A549 (cell line): ENCODE results near the gene TMEM205. TPM values are rescaled to one million over a fixed set of nuclear protein-coding genes. Genes with fewer than 3 reads are reported as not detected.

Source experiments
- ATAC-seq, 2 experiments: fragments of 200-7000 bp in 1 of 2; fragments of >200 bp in 1 of 2; cut with Nextera tagmentation in 1 of 2; cut with Tn5 transposase in 1 of 2; 3 replicates each; pipeline versions ENCODE4 v1.8.0 to v1.9.1; 2018 to 2020; ENCODE audit warnings: mild to moderate bottlenecking in 1 of 2, moderate library complexity in 1 of 2
- CTCF ChIA-PET: fragments of 300-600 bp; sonication (Branson Sonifier 250); formaldehyde crosslinking; extraction: SDS; loops from one replicate; lab custom pipeline; 2021; ENCODE audit warnings: antibody characterized with exemption, inconsistent platforms; lab: Yijun Ruan, JAX
- POLR2A ChIA-PET: fragments of 350-600 bp; formaldehyde crosslinking; extraction: SDS; loops from one replicate; lab custom pipeline; 2021; ENCODE audit warnings: antibody characterized with exemption, inconsistent platforms; lab: Yijun Ruan, JAX
- DNase-seq, 2 experiments: peaks; one replicate each; pipeline versions ENCODE4 v3.0.0 to v3.0.0-alpha.2; 2011 to 2016; ENCODE audit warnings: low read depth in 1 of 2, low spot score in 1 of 2
- FAIRE-seq: peaks from 2 replicates; lab custom pipeline; 2011; peaks lifted over from hg19 to GRCh38; lab: Jason Lieb, UNC
- H3K27ac ChIP-seq, 2 experiments: fragments of >200 bp; sonication (Bioruptor Twin); formaldehyde crosslinking; 3 replicates each; pipeline ENCODE4 v1.5.1; 2016 to 2017
- H3K4me1 ChIP-seq: fragments of >200 bp; sonication (Bioruptor Twin); formaldehyde crosslinking; 3 replicates; pipeline ENCODE4 v1.6.1; 2016
- H3K4me2 ChIP-seq: fragments of >200 bp; sonication (Bioruptor Twin); formaldehyde crosslinking; 3 replicates; pipeline ENCODE4 v1.6.1; 2016
- H3K4me3 ChIP-seq: fragments of >200 bp; sonication (Bioruptor Twin); formaldehyde crosslinking; 3 replicates; pipeline ENCODE4 v1.5.1; 2016
- H3K9me3 ChIP-seq: fragments of >200 bp; sonication (Bioruptor Twin); formaldehyde crosslinking; 3 replicates; pipeline ENCODE4 v1.6.1; 2016
- CBX2 ChIP-seq: fragments of 200-600 bp; sonication (generic); IDR thresholded peaks from 2 replicates; pipeline ENCODE4 v1.6.1; 2016; ENCODE audit warnings: low read depth, mild to moderate bottlenecking, borderline replicate concordance
- CEBPB ChIP-seq, 2 experiments: fragments of >200 bp in 1 of 2; sonication (Bioruptor Twin) in 1 of 2; formaldehyde crosslinking in 1 of 2; IDR thresholded peaks; 2 replicates each; pipeline ENCODE4 v1.6.1; 2012 to 2016
- FOXS1 ChIP-seq: fragments of 250-450 bp; sonication (Bioruptor Pico); IDR thresholded peaks from 2 replicates; pipeline ENCODE4 v1.5.0; 2020; ENCODE audit warnings: mild to moderate bottlenecking, moderate library complexity
- HDAC2 ChIP-seq: fragments of 200-600 bp; sonication (generic); IDR thresholded peaks from 2 replicates; pipeline ENCODE4 v1.6.1; 2016
- HOXA7 ChIP-seq: fragments of 250-450 bp; sonication (Bioruptor Pico); IDR thresholded peaks from 2 replicates; pipeline ENCODE4 v1.5.0; 2020; ENCODE audit warnings: mild to moderate bottlenecking, moderate library complexity
- JUNB ChIP-seq: fragments of >200 bp; sonication (Bioruptor Twin); formaldehyde crosslinking; IDR thresholded peaks from 2 replicates; pipeline ENCODE4 v1.6.1; 2016
- MAFK ChIP-seq: fragments of 450-650 bp; IDR thresholded peaks from 2 replicates; pipeline ENCODE4 v1.6.1; 2014; ENCODE audit not compliant: partially characterized antibody
- MAZ ChIP-seq: fragments of 150-350 bp; IDR thresholded peaks from 2 replicates; pipeline ENCODE4 v1.6.1; 2014; ENCODE audit warnings: antibody characterized with exemption, low read depth, low read length, borderline replicate concordance
- TP53 ChIP-seq: fragments of 250-450 bp; sonication (Bioruptor Pico); IDR thresholded peaks from 2 replicates; pipeline ENCODE4 v1.5.0; 2021; ENCODE audit warnings: mild to moderate bottlenecking, moderate library complexity
- USF2 ChIP-seq: fragments of 450-650 bp; IDR thresholded peaks from 2 replicates; pipeline ENCODE4 v1.6.1; 2014; ENCODE audit warnings: antibody characterized with exemption
- ZSCAN20 ChIP-seq: fragments of 250-450 bp; sonication (Bioruptor Pico); IDR thresholded peaks from 2 replicates; pipeline ENCODE4 v1.8.0; 2022; ENCODE audit warnings: mild to moderate bottlenecking, moderate library complexity
- WGBS: methylation state at CpG from one replicate; pipeline ENCODE4 v1.1.6; 2017; ENCODE audit errors: missing lambda C conversion rate; 5-methylcytosine and 5-hydroxymethylcytosine counted together
- polyA plus RNA-seq, 4 experiments: library from polyadenylated mRNA; depleted of rRNA in 3 of 4; stranded (reverse); fragments of >200 nt; fragmentation: RNase III in 1 of 4; extraction: RNeasy Plus Mini Kit Qiagen cat#74134 plus additional on column Dnase treatment in 1 of 4; gene quantifications; 2 replicates in 3 of 4; 3 replicates in 1 of 4; pipeline ENCODE4 v1.2.3, GENCODE V29; 2011 to 2017
- TF ChIP-seq, protein P1 (sequence below): fragments of 200-600 bp; sonication (generic); IDR thresholded peaks from 2 replicates; pipeline ENCODE4 v1.6.1; 2016; ENCODE audit warnings: antibody characterized with exemption, mild to moderate bottlenecking, moderate library complexity

Gene TMEM205
- polyA plus RNA-seq, 2 of the 4 experiments (the other 2 are of a cell fraction): 91.6 to 183 TPM

DNA sequence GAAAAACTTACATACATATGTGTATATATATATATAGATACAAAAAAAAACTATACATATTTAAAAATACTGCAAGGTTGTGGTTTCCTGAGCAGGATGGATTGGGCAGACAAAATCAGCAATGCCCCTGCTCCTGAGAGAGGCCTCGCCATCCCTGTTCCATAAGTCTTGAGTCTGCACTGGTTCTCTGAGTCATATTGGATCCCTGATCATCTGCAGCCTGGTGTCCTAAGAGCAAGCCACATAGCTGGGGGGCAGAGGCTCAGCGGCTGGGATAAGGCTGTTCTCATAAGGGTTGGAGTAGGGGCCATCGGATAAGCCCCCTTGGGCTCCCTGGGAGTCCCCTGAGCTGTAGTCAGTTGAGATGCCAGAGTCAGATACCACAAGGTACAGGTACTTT lies 31.7 kb upstream of the TMEM205 start:
- TF ChIP-seq JUNB: no peak
- TF ChIP-seq HOXA7 (CRISPR knock-in tag): no peak
- no peak for TF ChIP-seq HDAC2
- no peak for TF ChIP-seq MAZ
- no peak for TF ChIP-seq FOXS1 (CRISPR knock-in tag)
- TF ChIP-seq, protein P1, sequence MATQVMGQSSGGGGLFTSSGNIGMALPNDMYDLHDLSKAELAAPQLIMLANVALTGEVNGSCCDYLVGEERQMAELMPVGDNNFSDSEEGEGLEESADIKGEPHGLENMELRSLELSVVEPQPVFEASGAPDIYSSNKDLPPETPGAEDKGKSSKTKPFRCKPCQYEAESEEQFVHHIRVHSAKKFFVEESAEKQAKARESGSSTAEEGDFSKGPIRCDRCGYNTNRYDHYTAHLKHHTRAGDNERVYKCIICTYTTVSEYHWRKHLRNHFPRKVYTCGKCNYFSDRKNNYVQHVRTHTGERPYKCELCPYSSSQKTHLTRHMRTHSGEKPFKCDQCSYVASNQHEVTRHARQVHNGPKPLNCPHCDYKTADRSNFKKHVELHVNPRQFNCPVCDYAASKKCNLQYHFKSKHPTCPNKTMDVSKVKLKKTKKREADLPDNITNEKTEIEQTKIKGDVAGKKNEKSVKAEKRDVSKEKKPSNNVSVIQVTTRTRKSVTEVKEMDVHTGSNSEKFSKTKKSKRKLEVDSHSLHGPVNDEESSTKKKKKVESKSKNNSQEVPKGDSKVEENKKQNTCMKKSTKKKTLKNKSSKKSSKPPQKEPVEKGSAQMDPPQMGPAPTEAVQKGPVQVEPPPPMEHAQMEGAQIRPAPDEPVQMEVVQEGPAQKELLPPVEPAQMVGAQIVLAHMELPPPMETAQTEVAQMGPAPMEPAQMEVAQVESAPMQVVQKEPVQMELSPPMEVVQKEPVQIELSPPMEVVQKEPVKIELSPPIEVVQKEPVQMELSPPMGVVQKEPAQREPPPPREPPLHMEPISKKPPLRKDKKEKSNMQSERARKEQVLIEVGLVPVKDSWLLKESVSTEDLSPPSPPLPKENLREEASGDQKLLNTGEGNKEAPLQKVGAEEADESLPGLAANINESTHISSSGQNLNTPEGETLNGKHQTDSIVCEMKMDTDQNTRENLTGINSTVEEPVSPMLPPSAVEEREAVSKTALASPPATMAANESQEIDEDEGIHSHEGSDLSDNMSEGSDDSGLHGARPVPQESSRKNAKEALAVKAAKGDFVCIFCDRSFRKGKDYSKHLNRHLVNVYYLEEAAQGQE: no peak
- TF ChIP-seq CBX2: no peak
- POLR2A ChIA-PET: interaction anchor here (0.7 kb wide), 1 partner anchor 31 kb away, joined by 4 read pairs; the partner anchor contains the start of genes CCDC159 and TMEM205
- CTCF ChIA-PET: interaction anchor here (0.9 to 4.9 kb wide), 7 partner anchors 10 to 105 kb away, joined by 3 to 28 read pairs (median 4); partner anchors contain the start of genes CCDC159, TMEM205 and TSPAN16
- Histone ChIP-seq H3K4me1 (peaks cover 52% of the 10 kb centered on the region), H3K4me2 (peak overlapping the region; percentile 58), H3K27ac (peak overlapping the region; percentile 61 to 85; a peak in 5 of 6 replicates), H3K9me3 (no peaks in the 10 kb centered on the region), H3K4me3 (no peak overlapping the region)
- no peak for ATAC-seq
- no peak for FAIRE-seq
- WGBS: 70% methylated on average over 3 of the region's 3 CpGs
- DNase-seq: no peak

GRCh38 chr19:11377237-11377636 lies 31.2 kb upstream of the TMEM205 start:
- FAIRE-seq: no peak
- ChIA-PET POLR2A (interaction anchor here (0.5 kb wide), 1 partner anchor 83 kb away, joined by 3 read pairs; no protein-coding TSS in a partner anchor), CTCF (interaction anchor here (0.9 to 4.9 kb wide), 7 partner anchors 9 to 105 kb away, joined by 3 to 28 read pairs (median 4); partner anchors contain the start of genes CCDC159, TMEM205 and TSPAN16)
- ATAC-seq: no peak
- TF ChIP-seq MAFK: no peak
- TF ChIP-seq CEBPB (IDR thresholded peaks at IDR 0.05): no peak
- TF ChIP-seq, protein P1: no peak
- peak; percentile 89 for TF ChIP-seq USF2
- TF ChIP-seq TP53: no peak
- TF ChIP-seq ZSCAN20 (CRISPR knock-in tag): no peak
- Histone ChIP-seq H3K9me3 (no peaks in the 10 kb centered on the region), H3K4me3 (no peak overlapping the region), H3K4me2 (peak overlapping the region; percentile 58), H3K4me1 (peaks cover 52% of the 10 kb centered on the region), H3K27ac (peak overlapping the region; percentile 61 to 85; a peak in 5 of 6 replicates)
- peak; percentile 46 to 52 for DNase-seq
